C4-2B (cell line): ENCODE results near the gene SH3RF2.

ENCODE experiments used
- ZFX ChIP-seq: fragments of 450-650 bp; IDR thresholded peaks from 2 replicates; pipeline ENCODE4 v1.6.1; 2017
- TF ChIP-seq, protein P1 (sequence below): fragments of 450-650 bp; conservative IDR thresholded peaks from 2 replicates; pipeline ENCODE4 v1.5.1; 2017; ENCODE audit warnings: mild to moderate bottlenecking

DNA sequence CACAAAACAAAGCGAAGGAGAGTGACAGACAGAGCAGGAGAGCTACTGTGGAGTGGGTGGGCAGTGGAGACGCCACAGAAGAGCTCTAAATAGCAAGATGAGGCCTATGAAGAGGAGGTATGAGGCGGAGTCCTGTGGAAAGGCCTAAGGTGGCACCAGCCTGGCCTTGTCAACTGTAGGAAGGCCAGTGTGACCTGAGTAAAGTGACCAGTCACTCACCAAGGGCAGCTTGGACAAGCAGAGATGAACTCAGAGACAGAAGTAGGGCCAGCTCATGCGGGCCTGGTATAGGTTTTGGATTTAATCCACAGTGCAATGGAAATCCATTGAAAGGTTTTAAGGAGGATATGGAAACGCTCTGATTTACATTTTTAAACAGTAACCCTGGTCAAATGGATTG lies 23.8 kb upstream of the SH3RF2 start:
- TF ChIP-seq, protein P1, sequence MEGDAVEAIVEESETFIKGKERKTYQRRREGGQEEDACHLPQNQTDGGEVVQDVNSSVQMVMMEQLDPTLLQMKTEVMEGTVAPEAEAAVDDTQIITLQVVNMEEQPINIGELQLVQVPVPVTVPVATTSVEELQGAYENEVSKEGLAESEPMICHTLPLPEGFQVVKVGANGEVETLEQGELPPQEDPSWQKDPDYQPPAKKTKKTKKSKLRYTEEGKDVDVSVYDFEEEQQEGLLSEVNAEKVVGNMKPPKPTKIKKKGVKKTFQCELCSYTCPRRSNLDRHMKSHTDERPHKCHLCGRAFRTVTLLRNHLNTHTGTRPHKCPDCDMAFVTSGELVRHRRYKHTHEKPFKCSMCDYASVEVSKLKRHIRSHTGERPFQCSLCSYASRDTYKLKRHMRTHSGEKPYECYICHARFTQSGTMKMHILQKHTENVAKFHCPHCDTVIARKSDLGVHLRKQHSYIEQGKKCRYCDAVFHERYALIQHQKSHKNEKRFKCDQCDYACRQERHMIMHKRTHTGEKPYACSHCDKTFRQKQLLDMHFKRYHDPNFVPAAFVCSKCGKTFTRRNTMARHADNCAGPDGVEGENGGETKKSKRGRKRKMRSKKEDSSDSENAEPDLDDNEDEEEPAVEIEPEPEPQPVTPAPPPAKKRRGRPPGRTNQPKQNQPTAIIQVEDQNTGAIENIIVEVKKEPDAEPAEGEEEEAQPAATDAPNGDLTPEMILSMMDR: no peak
- TF ChIP-seq ZFX: no peak
